GM21529 (cell line): ENCODE measurements around the gene IGFBP6.

ENCODE experiments used
- ATAC-seq: cut with Tn5 transposase; IDR thresholded peaks from one replicate; pipeline ENCODE4 v1.9.1; 2021; ENCODE audit not compliant: unreplicated experiment

Gene IGFBP6

DNA sequence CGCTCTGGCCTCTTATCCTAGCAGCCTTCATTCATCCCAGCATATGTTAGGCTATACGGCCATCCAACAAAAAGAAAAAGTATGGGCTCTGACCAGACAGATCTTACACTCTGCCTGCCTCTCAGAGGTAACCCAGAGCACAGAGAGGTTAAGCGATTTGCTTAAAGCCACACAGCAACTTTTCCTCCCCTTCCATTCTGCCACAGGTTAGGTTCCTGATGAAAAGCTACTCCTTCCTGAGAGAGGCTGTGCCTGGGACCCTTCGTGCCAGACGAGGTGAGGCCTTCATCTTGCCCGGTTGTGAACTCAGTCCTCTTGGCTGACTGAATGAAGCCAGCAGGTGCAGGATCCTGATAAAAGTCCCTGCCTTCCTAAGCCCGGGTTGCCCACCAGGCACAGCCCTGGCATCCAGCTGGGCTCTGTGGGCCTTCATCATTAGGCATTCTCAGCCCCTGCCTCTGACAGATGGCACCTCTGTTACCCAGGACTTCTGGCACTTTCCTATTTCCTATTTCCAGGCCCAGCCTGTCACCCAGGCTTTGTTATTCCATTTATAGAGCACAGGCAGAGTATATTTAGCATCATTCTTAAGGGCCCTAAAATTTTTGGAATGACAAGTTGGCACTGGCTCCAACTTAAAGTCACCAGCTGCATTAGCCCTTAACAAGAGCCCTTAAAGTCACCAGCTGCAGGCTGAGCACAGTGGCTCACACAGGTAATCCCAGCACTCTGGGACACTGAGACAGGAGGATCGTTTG is 18.6 kb downstream of the IGFBP6 start:
- no peak for ATAC-seq

DNA sequence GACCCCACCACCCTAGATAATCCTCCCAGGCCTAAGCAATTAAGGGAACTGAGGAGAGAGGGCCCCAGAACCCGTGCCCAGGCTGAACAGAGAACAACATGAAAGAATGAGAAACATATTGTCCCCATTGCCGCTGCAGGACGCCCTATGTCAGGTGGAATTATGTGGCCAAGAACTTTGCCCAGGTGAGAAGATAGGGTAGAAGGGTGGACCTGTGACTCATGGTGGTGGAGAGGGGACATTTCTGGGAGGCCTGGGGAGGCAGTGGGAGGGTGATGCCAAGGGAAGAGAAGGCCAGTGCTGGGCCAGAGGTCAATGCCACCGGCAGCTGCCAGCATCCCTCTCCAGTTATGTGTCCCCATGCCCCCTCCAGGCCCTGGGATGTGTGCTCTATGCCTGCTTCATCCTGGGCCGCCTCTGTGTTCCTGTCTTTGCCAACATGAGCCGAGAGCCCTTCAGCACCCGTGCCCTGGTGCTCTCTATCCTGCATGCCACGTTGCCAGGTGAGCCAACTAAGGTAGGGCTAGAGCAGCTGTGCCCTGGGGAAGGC is 21.4 kb downstream of the IGFBP6 start:
- no peak for ATAC-seq

DNA sequence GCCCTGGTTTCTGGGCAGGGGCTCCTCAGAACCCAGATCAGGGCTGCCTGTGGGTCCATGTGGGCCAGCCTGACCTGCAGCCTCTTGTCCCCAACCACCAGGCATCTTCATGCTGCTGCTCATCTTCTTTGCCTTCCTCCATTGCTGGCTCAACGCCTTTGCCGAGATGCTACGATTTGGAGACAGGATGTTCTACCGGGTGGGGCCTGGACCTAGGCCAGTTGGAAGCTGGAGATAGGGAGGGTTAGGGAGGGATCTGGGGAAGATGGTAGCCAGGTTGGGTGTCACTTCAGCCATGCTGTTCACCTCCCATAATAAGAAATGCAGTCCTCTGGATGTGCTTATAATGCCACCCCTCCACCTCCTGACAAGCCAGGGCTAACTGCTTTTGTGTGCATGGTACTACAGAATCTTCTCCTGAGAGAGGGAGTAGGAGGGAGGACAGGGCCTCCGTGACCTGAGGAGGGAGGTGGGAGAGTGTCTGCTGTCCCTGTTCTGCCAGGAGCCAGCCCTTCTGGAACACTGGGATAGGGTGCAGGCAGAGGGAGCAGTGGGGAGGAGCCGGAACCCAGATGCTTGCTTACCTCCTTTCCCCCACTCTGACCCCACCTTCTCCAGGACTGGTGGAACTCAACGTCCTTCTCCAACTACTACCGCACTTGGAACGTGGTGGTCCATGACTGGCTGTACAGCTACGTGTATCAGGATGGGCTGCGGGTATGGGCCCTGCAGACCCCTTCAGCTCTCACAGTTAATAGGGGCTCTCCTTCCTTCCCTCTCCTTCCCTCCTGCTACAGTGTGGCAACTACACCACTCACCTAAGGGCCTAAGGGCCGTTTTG is 23.4 kb downstream of the IGFBP6 start:
- ATAC-seq, result no peak

DNA sequence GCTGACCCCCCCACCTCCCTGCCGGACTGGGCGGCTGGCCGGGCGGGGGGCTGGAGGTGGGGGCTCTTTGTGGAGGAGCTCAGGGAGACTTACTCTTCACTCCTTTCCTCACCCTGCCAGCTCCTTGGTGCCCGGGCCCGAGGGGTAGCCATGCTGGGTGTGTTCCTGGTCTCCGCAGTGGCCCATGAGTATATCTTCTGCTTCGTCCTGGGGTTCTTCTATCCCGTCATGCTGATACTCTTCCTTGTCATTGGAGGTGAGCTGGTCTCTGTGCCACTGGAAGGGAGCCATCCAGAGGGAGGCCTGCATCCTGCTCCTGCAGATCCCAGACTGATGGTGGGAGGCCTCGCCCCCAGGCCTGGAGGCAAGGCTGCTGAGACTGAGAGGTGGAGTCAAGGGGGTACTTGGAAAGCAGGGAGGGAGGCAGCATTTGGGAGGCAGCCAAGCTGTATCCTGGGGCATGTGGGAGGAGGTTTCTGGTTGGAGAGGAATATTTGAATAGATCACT is 25.5 kb downstream of the IGFBP6 start:
- no peak for ATAC-seq

DNA sequence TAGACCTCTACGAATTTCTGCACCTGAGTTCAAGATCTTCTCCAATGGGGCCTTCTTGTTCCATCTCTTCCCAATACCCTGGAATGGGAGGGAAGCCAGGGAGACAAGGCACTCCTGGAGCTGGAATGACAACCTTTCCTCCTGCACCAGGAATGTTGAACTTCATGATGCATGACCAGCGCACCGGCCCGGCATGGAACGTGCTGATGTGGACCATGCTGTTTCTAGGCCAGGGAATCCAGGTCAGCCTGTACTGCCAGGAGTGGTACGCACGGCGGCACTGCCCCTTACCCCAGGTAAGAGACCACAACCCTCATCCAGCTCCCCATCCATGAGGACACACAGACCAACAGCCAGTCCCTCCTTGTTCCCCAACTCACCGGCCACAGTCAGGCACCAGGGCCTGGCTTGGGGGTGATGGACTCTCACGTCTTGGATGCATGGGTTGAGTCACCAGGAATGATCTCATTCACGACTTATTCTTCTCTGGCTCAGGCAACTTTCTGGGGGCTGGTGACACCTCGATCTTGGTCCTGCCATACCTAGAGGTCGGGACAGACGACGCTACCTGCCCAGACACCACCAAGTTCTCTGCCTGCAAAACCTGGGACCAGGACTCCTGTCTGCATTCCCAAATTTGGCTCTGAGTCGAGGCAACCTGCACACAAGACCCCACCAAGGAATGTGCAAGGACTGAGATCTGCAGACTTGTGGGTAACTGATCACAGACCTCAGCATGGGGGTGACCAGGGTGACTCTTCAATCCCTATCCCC is 26.3 kb downstream of the IGFBP6 start:
- no peak for ATAC-seq

DNA sequence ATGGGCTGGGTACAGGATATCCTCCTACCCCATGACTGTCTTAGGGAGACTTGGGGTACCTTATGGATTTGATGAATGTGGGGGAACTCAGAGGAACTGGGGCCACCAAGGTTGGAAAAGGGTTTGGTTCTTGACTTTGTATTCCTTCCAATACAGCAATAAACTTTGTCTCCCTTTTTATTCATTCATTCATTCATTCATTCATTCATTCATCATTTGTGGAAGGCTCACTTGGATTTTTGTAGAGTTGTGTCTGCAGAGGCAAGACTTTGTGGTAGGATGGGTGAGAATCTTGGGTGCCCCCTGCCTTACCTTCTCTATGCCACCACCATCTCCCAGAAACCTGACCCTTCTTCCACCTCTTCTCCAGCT is 26.9 kb downstream of the IGFBP6 start:
- ATAC-seq, result no peak

DNA sequence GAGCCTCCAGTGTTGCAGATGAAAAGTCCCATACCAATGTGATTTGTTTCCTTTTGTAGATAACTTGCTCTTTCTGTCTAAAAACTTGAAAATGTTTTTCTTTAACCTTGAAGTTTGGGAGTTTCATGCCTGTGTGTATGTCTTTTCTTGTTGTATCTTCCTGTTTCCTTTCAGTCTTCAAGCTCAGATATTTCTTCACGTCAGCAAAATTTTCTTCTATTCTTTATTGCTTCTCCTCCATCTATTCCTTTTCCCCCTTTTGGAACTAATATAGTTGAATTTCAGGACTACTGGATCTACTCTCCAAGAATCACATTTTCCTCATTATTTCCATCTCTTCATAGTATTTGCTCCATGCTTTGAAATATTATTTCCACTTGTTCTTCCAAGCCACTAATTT is 29.7 kb downstream of the IGFBP6 start:
- ATAC-seq, result no peak

DNA sequence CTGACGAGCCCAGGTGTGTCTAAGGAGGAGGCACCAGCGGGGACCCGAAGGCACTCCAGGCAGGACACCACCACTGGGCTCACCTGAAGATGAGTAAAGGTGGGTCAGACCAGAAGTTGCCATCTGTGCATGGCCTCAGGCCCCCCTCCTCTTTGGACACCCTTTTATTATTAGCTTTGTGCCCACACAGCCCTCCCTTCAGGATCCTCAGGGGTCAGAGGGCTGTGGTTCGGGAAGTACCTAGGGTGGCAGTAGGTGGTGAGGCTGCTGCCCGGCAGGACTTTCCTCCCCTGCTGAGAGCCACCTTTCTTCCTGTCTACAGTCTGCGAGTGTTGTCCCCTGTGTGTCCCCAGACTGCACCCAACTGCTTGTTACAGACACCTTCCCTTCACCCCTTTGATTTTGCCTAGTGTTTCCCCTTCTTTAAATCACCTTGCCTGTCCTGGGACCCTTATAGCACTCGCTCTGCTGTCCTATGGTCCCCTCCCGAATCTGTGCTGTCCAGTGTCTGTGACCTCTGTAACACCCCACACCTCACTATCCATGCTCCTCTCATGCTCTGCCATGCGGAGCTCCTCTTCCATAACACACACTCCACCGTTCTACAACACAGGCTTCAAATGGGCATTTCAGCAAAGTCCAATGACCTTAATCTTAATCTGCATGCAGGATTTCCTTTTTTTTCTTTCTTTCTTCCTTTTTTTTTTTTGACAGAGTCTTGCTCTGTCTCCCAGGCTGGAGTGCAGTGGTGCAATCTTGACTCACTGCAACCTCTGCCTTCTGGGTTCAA is 31.5 kb downstream of the IGFBP6 start:
- ATAC-seq, result no peak

DNA sequence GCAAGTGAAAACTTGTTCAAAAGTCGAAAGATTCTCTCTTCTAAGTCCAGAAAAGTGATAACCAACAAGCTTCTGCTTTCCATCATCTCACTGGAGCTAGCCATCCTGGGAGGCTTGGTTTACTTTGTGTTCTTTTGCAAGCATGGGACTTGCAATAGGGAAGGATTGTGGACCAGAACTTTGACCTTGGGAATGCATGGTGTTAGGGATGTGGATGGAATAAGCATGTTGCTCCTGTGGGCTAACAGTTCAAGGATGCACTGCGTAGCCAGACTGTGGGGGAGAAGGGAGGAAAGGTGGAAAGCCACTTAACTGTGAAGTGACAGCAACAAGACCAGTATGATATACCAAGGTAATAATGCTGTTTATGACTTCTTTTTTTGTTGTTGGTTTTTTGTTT is 34.4 kb downstream of the IGFBP6 start:
- ATAC-seq, result no peak

DNA sequence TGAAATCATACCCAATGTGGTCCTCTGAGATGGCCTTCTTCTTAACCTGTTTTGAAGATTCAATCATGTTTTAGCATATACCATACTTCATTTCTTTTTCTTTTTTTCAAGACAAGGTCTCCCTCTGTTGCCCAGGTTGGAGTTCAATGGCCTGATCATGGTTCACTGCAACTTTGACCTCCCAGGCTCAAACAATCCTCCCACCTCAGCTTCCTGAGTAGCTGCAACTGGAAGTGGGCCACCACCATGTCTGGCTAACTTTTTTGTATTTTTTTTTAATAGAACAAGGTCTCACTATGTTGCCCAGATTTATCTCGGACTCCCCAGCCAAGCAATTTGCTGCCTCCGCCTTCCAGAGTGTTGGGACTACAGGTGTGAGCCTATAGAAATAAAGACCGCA is 36.3 kb downstream of the IGFBP6 start:
- ATAC-seq, result no peak

DNA sequence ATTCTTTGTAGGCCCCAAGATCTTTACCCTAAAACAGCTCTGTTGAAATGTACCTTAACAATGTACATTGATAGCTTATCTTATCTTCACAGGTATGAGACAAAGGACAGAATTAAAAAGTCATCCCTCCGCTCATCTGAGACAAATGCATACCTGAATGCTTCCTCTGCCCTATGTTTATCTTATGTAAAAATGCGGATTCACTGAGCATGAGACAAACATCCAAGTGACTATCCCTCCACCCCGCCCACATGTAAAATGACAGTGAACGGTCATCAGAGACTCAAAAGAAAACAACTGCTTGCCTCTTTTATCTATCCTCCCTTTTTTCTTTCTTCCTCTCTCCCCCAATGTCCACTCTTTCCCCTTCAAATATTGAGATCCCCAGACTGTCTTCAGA is 45.9 kb downstream of the IGFBP6 start:
- ATAC-seq, result no peak

DNA sequence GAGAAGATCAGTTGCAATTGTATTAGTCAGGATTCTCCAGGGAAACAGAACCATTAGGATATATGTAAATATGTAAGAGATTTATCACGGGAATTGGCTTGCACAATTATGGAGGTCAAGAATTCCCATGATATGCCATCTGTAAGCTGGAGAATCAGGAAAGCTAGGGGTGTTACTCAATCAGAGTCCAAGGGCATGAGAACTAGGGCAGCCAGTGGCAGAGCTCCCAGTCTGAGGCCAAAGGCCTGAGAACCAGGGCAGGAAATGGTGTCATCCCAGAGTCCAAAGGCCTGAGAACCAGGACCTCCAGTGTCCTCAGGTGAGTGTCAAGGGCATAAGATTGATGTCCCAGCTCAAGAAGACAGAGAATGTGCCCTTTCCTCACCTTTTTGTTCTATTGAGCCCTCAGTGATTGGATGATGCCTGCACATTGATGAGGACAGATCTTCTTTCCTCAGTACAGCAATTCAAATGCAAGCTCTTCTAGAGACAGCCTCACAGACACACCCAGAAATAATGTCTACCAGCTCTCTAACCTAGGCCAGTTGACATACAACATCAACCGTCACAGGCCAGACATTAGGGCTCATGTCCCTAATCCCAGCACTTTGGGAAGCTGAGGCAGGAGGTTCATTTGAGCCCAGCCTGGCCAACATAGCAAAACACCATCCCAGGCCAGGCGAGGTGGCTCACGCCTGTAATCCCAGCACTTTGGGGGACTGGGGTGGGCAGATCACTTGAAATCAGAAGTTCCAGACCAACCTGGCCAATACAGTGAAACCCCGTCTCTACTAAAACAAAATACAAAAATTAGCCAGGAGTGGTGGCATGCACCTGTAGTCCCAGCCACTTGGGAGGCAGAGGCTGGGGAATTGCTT is 48.2 kb downstream of the IGFBP6 start:
- ATAC-seq, result no peak

DNA sequence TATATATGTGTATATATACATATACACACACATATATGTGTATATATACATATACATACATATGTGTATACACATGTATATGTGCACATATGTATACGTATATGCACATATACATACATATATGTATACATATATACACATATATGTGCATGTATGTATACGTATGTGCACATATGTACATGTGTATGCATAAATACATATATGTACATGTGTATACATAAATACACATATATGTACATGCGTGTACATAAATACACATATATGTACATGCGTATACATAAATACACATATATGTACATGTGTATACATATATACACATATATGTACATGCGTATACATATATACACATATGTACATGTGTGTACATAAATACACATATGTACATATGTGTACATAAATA is 49.7 kb downstream of the IGFBP6 start:
- no peak for ATAC-seq

DNA sequence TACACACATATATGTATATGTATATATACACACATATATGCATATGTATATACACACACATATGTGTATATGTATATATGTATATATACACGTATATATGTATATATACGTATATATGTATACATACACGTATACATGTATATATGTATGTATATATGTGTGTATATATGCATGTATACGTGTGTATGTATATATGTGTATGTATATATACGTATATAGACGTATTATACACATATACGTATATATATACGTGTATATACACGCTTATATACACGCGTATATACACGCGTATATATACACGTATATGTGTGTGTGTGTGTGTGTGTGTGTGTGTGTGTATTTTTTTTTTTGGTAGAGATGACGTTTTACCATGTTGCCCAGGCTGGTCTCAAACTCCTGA is 50.2 kb downstream of the IGFBP6 start:
- ATAC-seq, result no peak

DNA sequence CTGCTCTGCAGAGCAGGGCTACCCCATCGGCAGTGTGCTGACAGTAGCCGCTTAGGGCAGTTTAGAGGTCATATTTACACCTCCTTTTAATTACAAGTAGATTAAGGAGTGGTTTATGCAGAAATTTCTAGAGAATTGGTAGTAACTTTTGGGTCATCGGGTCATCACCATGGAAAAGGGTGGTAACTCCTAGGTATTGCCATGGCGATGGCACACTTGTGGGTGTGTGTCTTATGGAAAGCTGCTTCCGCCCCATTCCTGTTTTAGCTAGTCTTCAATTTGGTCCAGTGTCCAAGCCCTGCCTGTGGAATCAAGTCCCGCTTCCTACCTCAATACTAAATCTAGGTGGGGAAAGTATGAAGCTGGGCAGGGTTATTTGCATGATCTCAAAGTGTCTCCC is 53.6 kb downstream of the IGFBP6 start:
- no peak for ATAC-seq
